Measurements from ENCODE around the gene AGXT. TPM values are rescaled to one million over a fixed set of nuclear protein-coding genes. Genes with fewer than 3 reads are reported as not detected.

AGXT gene
- total RNA-seq, 1 donor from 2014 or later, result not detected

DNA sequence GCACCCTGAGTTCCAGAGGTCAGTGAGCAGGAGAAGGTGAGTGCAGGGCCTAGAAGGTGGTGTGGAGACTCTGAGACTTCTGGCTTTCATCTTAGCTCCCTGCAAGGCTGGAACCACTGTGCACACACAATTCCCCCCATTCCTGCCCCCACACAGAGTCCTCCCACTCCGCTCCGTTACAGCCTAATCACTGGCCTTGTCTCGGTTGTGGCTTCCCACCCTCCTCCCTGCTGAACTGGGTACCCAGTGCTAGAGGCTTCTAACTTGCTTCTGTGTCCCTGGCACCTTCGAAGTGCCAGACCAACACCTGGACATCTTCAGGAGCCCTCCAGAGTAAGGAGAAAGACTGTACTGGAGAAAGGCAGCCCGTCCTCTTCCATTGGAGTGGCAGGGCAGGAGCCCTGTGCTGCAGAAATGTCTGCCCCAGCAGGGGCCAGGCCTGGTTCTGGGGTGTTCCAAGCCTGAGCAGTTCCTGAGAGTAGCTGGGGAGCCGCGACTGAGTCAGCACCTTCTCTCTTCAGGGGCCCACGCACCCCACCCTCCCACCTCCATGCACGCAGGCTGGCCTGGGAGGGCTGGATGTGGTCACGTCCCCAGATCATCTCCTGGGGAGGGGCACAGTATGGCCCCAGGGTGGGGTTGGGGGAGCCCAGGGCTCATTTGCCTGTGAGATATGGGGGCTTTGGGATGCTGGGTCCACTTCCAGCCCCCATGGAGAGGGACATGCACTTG, 60.9 kb downstream of the AGXT start:
- Mint-ChIP-seq H3K27me3 (ENCODE audit: unreplicated experiment) (peaks cover 17% of the 10 kb centered on the region), H3K4me3 (ENCODE audit: unreplicated experiment) (no peak overlapping the region), H3K36me3 (ENCODE audit: low read depth, unreplicated experiment) (peaks cover 10% of the 10 kb centered on the region), H3K27ac (ENCODE audit: unreplicated experiment) (no peak overlapping the region), H3K9me3 (ENCODE audit: unreplicated experiment) (no peaks in the 10 kb centered on the region), H3K4me1 (ENCODE audit: unreplicated experiment) (no peaks in the 10 kb centered on the region)
- no peak for DNase-seq (ENCODE audit: low spot score)
- TF ChIP-seq, protein P1, sequence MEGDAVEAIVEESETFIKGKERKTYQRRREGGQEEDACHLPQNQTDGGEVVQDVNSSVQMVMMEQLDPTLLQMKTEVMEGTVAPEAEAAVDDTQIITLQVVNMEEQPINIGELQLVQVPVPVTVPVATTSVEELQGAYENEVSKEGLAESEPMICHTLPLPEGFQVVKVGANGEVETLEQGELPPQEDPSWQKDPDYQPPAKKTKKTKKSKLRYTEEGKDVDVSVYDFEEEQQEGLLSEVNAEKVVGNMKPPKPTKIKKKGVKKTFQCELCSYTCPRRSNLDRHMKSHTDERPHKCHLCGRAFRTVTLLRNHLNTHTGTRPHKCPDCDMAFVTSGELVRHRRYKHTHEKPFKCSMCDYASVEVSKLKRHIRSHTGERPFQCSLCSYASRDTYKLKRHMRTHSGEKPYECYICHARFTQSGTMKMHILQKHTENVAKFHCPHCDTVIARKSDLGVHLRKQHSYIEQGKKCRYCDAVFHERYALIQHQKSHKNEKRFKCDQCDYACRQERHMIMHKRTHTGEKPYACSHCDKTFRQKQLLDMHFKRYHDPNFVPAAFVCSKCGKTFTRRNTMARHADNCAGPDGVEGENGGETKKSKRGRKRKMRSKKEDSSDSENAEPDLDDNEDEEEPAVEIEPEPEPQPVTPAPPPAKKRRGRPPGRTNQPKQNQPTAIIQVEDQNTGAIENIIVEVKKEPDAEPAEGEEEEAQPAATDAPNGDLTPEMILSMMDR (IDR thresholded peaks at IDR 0.05; ENCODE audit: unreplicated experiment), result no peak

Other genes starting within 250 kb of the AGXT start
- gene GPR35, start 243.3 kb upstream of the AGXT start, total RNA-seq (ENCODE audit: unreplicated experiment), result 0.77 TPM
- gene AQP12B, start 185.9 kb upstream of the AGXT start, total RNA-seq (ENCODE audit: unreplicated experiment), result not detected
- gene AQP12A, start 177.0 kb upstream of the AGXT start, total RNA-seq (ENCODE audit: unreplicated experiment), result not detected
- 52.2 TPM for gene KIF1A, start 48.6 kb upstream of the AGXT start, total RNA-seq (ENCODE audit: unreplicated experiment)
- not detected for gene MAB21L4, start 27.3 kb downstream of the AGXT start, total RNA-seq (ENCODE audit: unreplicated experiment)
- gene CROCC2, start 37.5 kb downstream of the AGXT start, total RNA-seq (ENCODE audit: unreplicated experiment), result not detected
- gene SNED1, start 129.8 kb downstream of the AGXT start, total RNA-seq (ENCODE audit: unreplicated experiment), result 2.3 TPM
- gene MTERF4, start 233.5 kb downstream of the AGXT start, total RNA-seq (ENCODE audit: unreplicated experiment), result 82.4 TPM